WERI-Rb-1 (cell line): ENCODE data around the gene OR5F1.

Experiments
- DNase-seq: peaks from one replicate; pipeline ENCODE4 v3.0.0-alpha.2; 2020
- H3K27ac ChIP-seq: fragments of 250-450 bp; sonication (Bioruptor Pico); 2 replicates; pipeline ENCODE4 v1.5.1; 2020; ENCODE audit warnings: mild to moderate bottlenecking, moderate library complexity
- H3K27me3 ChIP-seq: fragments of 250-450 bp; sonication (Bioruptor Pico); 2 replicates; pipeline ENCODE4 v1.5.1; 2021; ENCODE audit warnings: mild to moderate bottlenecking, low read depth, moderate library complexity; ENCODE audit not compliant: insufficient read depth, severe bottlenecking
- H3K36me3 ChIP-seq: fragments of 250-450 bp; sonication (Bioruptor Pico); 2 replicates; pipeline ENCODE4 v1.5.1; 2020; ENCODE audit warnings: mild to moderate bottlenecking, moderate library complexity
- H3K4me3 ChIP-seq: 2 replicates; pipeline ENCODE4 v1.5.1; 2011; ENCODE audit warnings: low read depth, mild to moderate bottlenecking, control low read depth, low read length
- H3K9me3 ChIP-seq: fragments of 250-450 bp; sonication (Bioruptor Pico); 2 replicates; pipeline ENCODE4 v1.5.1; 2021; ENCODE audit warnings: mild to moderate bottlenecking, moderate library complexity; ENCODE audit not compliant: severe bottlenecking
- CTCF ChIP-seq: IDR thresholded peaks from 2 replicates; pipeline ENCODE4 v1.5.1; 2011; ENCODE audit warnings: low read depth, mild to moderate bottlenecking, control low read depth, inconsistent platforms, low read length

OR5F1 gene

GRCh38 chr11:55994525-55994924, at the start of gene OR5F1:
OR5F1 (minus strand) TSS chr11:55994625; CDS start chr11:55994625, 0 bp downstream.
- no peak for TF ChIP-seq CTCF
- Histone ChIP-seq H3K9me3 (no peaks in the 10 kb centered on the region), H3K27ac (no peak within 1 kb of the TSS), H3K36me3 (no peaks in the 10 kb centered on the region), H3K27me3 (no peaks in the 10 kb centered on the region), H3K4me3 (no peak within 1 kb of the TSS)
- DNase-seq: no peak

- H3K36me3 ChIP-seq: no peaks in the 10 kb centered on the region
- no peak for TF ChIP-seq CTCF
- H3K27ac ChIP-seq: no peak within 1 kb of the TSS
- no peak within 1 kb of the TSS for H3K4me3 ChIP-seq
- H3K27me3 ChIP-seq: peaks cover 7% of the 10 kb centered on the region
- DNase-seq: no peak
- H3K9me3 ChIP-seq: no peaks in the 10 kb centered on the region
Observed at GRCh38 chr11:56027354-56027753, 32.9 kb upstream of the OR5F1 start, which contains the start of gene OR5AS1. OR5AS1 (plus strand) TSS chr11:56027654; CDS start chr11:56030419, 2,765 bp downstream.

GRCh38 chr11:56013805-56014204, 19.4 kb upstream of the OR5F1 start:
- TF ChIP-seq CTCF: no peak
- Histone ChIP-seq H3K27ac (no peak overlapping the region), H3K36me3 (no peaks in the 10 kb centered on the region), H3K9me3 (no peaks in the 10 kb centered on the region), H3K27me3 (peaks cover 18% of the 10 kb centered on the region), H3K4me3 (no peak overlapping the region)
- DNase-seq: no peak

- no peak overlapping the region for H3K27ac ChIP-seq
- H3K4me3 ChIP-seq: no peak overlapping the region
- TF ChIP-seq CTCF: no peak
Observed at GRCh38 chr11:56010716-56011115, 16.3 kb upstream of the OR5F1 start.

GRCh38 chr11:55970935-55971334, 23.5 kb downstream of the OR5F1 start:
- Histone ChIP-seq H3K27ac (no peak overlapping the region), H3K36me3 (no peaks in the 10 kb centered on the region), H3K9me3 (no peaks in the 10 kb centered on the region), H3K4me3 (no peak overlapping the region), H3K27me3 (peaks cover 19% of the 10 kb centered on the region)
- TF ChIP-seq CTCF: no peak
- DNase-seq: no peak

More at GRCh38 chr11:56010716-56011115, 16.3 kb upstream of the OR5F1 start:
- Histone ChIP-seq H3K27me3 (peaks cover 1% of the 10 kb centered on the region), H3K9me3 (no peaks in the 10 kb centered on the region), H3K36me3 (no peaks in the 10 kb centered on the region)
- DNase-seq: no peak

- no peak within 1 kb of the TSS for H3K27ac ChIP-seq
- DNase-seq: no peak
- peaks cover 16% of the 10 kb centered on the region for H3K27me3 ChIP-seq
- no peaks in the 10 kb centered on the region for H3K9me3 ChIP-seq
- TF ChIP-seq CTCF: no peak
- no peak within 1 kb of the TSS for H3K4me3 ChIP-seq
- no peaks in the 10 kb centered on the region for H3K36me3 ChIP-seq
Observed at GRCh38 chr11:55969845-55970244, 24.6 kb downstream of the OR5F1 start, which contains the start of gene OR10AG1. OR10AG1 (minus strand) TSS chr11:55969945; CDS start chr11:55969907, 38 bp downstream.
